H9 (cell line): ENCODE measurements around the gene HMOX2. TPM values are rescaled to one million over a fixed set of nuclear protein-coding genes. Genes with fewer than 3 reads are reported as not detected.

Experiments used
- DNase-seq: peaks from one replicate; pipeline ENCODE4 v3.0.0-alpha.2; 2017
- H2AFZ ChIP-seq: one replicate; pipeline ENCODE4 v1.6.1; 2013; ENCODE audit warnings: mild to moderate bottlenecking, low read length, control low read depth, moderate library complexity
- H2AK5ac ChIP-seq: 2 replicates; pipeline ENCODE4 v1.6.1; 2013; ENCODE audit warnings: low read length, control low read depth, mixed read lengths; ENCODE audit not compliant: insufficient read length
- H2BK120ac ChIP-seq: one replicate; pipeline ENCODE4 v1.6.1; 2013; ENCODE audit warnings: low read depth, mild to moderate bottlenecking, low read length, control low read depth, inconsistent platforms; ENCODE audit not compliant: poor library complexity, severe bottlenecking
- H2BK12ac ChIP-seq: 2 replicates; pipeline ENCODE4 v1.6.1; 2013; ENCODE audit warnings: low read length, control low read depth, mixed read lengths, low read depth; ENCODE audit not compliant: insufficient read length
- H2BK15ac ChIP-seq: 2 replicates; pipeline ENCODE4 v1.6.1; 2013; ENCODE audit warnings: low read depth, low read length, control low read depth
- H2BK20ac ChIP-seq: one replicate; pipeline ENCODE4 v1.6.1; 2013; ENCODE audit warnings: low read depth, mild to moderate bottlenecking, low read length, control low read depth, inconsistent platforms; ENCODE audit not compliant: poor library complexity, severe bottlenecking
- H2BK5ac ChIP-seq: 2 replicates; pipeline ENCODE4 v1.6.1; 2013; ENCODE audit warnings: low read length, control low read depth, mixed read lengths; ENCODE audit not compliant: insufficient read length
- H3K14ac ChIP-seq: 2 replicates; pipeline ENCODE4 v1.6.1; 2013; ENCODE audit warnings: low read length, control low read depth; ENCODE audit not compliant: insufficient read depth
- H3K18ac ChIP-seq: 2 replicates; pipeline ENCODE4 v1.6.1; 2013; ENCODE audit warnings: low read depth, mild to moderate bottlenecking, mixed read lengths, low read length, control low read depth; ENCODE audit not compliant: insufficient read length
- H3K23ac ChIP-seq: 2 replicates; pipeline ENCODE4 v1.6.1; 2013; ENCODE audit warnings: low read length, control low read depth, mixed read lengths, low read depth; ENCODE audit not compliant: insufficient read length
- H3K23me2 ChIP-seq: 2 replicates; pipeline ENCODE4 v1.6.1; 2013; ENCODE audit warnings: low read depth, mild to moderate bottlenecking, mixed read lengths, low read length, control low read depth; ENCODE audit not compliant: insufficient read length, poor library complexity, severe bottlenecking
- H3K27ac ChIP-seq: 2 replicates; pipeline ENCODE4 v1.5.1; 2013; ENCODE audit warnings: low read length, control low read depth, mixed read lengths, low read depth; ENCODE audit not compliant: insufficient read length
- H3K27me3 ChIP-seq: 2 replicates; pipeline ENCODE4 v1.6.1; 2013; ENCODE audit warnings: low read length, control low read depth, inconsistent platforms; ENCODE audit not compliant: insufficient read depth
- H3K4ac ChIP-seq: 2 replicates; pipeline ENCODE4 v1.6.1; 2013; ENCODE audit warnings: low read depth, mild to moderate bottlenecking, control low read depth, inconsistent platforms, low read length, moderate library complexity
- H3K4me1 ChIP-seq: 2 replicates; pipeline ENCODE4 v1.6.1; 2013; ENCODE audit warnings: low read length, control low read depth, inconsistent platforms; ENCODE audit not compliant: insufficient read depth
- H3K4me2 ChIP-seq: 2 replicates; pipeline ENCODE4 v1.6.1; 2013; ENCODE audit warnings: low read length, control low read depth, mixed read lengths; ENCODE audit not compliant: insufficient read length, insufficient read depth
- H3K56ac ChIP-seq: 2 replicates; pipeline ENCODE4 v1.6.1; 2013; ENCODE audit warnings: low read depth, mild to moderate bottlenecking, mixed read lengths, low read length, control low read depth; ENCODE audit not compliant: insufficient read length
- H3K79me1 ChIP-seq: 2 replicates; pipeline ENCODE4 v1.6.1; 2013; ENCODE audit warnings: low read depth, mild to moderate bottlenecking, moderate library complexity, low read length, control low read depth, inconsistent platforms; ENCODE audit not compliant: insufficient read depth, poor library complexity, severe bottlenecking
- H3K79me2 ChIP-seq: 2 replicates; pipeline ENCODE4 v1.6.1; 2013; ENCODE audit warnings: low read length, control low read depth, inconsistent platforms; ENCODE audit not compliant: insufficient read depth
- H3K9ac ChIP-seq: 2 replicates; pipeline ENCODE4 v1.6.1; 2013; ENCODE audit warnings: low read length, control low read depth, mixed read lengths; ENCODE audit not compliant: insufficient read length; ENCODE audit errors: extremely low read depth
- H3K9me3 ChIP-seq: one replicate; pipeline ENCODE4 v1.6.1; 2013; ENCODE audit warnings: low read depth, low read length, inconsistent platforms; ENCODE audit not compliant: control insufficient read depth
- H3T11ph ChIP-seq: one replicate; pipeline ENCODE4 v1.6.1; 2013; ENCODE audit warnings: mild to moderate bottlenecking, low read length, control low read depth, inconsistent platforms
- H4K20me1 ChIP-seq: one replicate; pipeline ENCODE4 v1.6.1; 2013; ENCODE audit not compliant: control insufficient read depth, insufficient read length, insufficient read depth
- H4K5ac ChIP-seq: 2 replicates; pipeline ENCODE4 v1.6.1; 2013; ENCODE audit warnings: low read depth, mild to moderate bottlenecking, mixed read lengths, low read length, control low read depth; ENCODE audit not compliant: insufficient read length
- H4K8ac ChIP-seq: replicated peaks from 2 replicates; pipeline ENCODE4 v1.6.1; 2013; ENCODE audit warnings: low read length, control low read depth, mixed read lengths, low read depth; ENCODE audit not compliant: insufficient read length
- H4K91ac ChIP-seq: 2 replicates; pipeline ENCODE4 v1.6.1; 2013; ENCODE audit warnings: low read depth, mild to moderate bottlenecking, moderate library complexity, mixed read lengths, low read length, control low read depth; ENCODE audit not compliant: insufficient read length
- H3K27ac Mint-ChIP-seq, 3 experiments: 2 replicates in 2 of 3; 3 replicates in 1 of 3; pipeline ENCODE4 v1.8.0; 2020 to 2021; ENCODE audit warnings: mixed read lengths in 3 of 3, mild to moderate bottlenecking in 1 of 3, moderate library complexity in 1 of 3
- H3K27me3 Mint-ChIP-seq: 2 replicates; pipeline ENCODE4 v1.8.0; 2021; ENCODE audit warnings: low read depth, mild to moderate bottlenecking, moderate library complexity, mixed read lengths
- H3K36me3 Mint-ChIP-seq, 3 experiments: 2 replicates in 2 of 3; 3 replicates in 1 of 3; pipeline ENCODE4 v1.8.0; 2020 to 2021; ENCODE audit warnings: low read depth in 3 of 3, mixed read lengths in 3 of 3; ENCODE audit not compliant: insufficient read depth in 1 of 3
- H3K4me1 Mint-ChIP-seq, 2 experiments: 2 replicates each; pipeline ENCODE4 v1.8.0; 2020; ENCODE audit warnings: mixed read lengths in 2 of 2
- H3K4me3 Mint-ChIP-seq, 2 experiments: 2 replicates in 1 of 2; 3 replicates in 1 of 2; pipeline ENCODE4 v1.8.0; 2020 to 2021; ENCODE audit warnings: mild to moderate bottlenecking in 2 of 2, mixed read lengths in 2 of 2, moderate library complexity in 1 of 2
- H3K9me3 Mint-ChIP-seq, 2 experiments: 2 replicates in 1 of 2; 3 replicates in 1 of 2; pipeline ENCODE4 v1.8.0; 2020; ENCODE audit warnings: mild to moderate bottlenecking in 2 of 2, mixed read lengths in 2 of 2, moderate library complexity in 1 of 2
- WGBS: extraction: QIAGEN DNeasy Blood & Tissue Kit; methylation state at CpG from one replicate; pipeline ENCODE4 v1.1.7; 2013; ENCODE audit warnings: missing lambda C conversion rate, low lambda C conversion rate, mixed read lengths; ENCODE audit not compliant: insufficient read length; ENCODE audit errors: extremely low coverage; 5-methylcytosine and 5-hydroxymethylcytosine counted together
- total RNA-seq: library from RNA; stranded (reverse); gene quantifications from 2 replicates; pipeline ENCODE4 v1.2.1, GENCODE V29; 2021
- TF ChIP-seq, protein P1 (sequence below): fragments of 200-600 bp; sonication (generic); conservative IDR thresholded peaks from 3 replicates; pipeline ENCODE4 v1.8.0; 2021; ENCODE audit warnings: antibody characterized with exemption, mild to moderate bottlenecking

HMOX2 gene
- total RNA-seq, 1 experiment from 2014 or later = 44.4 TPM

DNA sequence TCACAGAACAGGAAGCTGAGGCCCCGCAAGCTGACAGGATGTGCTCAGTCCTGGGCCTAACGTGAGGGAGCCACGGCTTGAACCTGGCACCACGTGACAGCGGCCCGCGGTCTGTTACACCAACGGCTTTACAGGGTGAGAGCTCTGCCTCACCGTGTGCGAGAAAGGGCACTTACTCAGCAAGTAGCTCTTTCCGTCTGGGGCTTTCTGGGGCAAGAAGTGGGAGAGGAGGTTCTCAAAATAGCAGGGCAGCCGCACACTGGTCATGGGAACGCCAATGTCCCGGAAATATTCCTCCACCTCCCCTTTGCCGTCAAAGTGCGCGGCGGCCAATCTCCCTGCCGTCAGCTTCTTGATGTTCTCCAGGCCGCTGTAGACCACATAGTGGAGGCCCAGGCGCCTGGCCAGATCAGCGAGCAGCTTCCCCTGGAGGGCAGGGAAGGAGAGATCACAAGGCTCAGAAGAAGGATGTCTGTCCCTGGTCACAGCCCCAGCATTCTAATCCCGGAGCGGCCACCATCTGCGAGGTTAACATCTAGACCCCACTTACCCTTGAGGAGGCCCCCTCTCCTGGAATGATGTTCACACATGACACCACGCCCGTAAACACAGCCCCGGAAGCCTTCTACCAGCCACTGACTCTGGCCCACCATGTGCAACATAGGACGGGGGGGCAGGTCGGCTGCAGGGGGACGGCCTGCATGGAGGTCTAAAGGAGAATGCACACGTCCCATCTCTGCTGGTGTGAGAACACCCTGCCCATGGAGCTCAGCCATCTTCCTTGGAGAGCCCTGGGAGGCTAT lies 10.0 kb upstream of the HMOX2 start:
- no peak overlapping the region for H3K14ac ChIP-seq
- no peak overlapping the region for H3K27ac Mint-ChIP-seq

More for the DNA sequence above, 10.0 kb upstream of the HMOX2 start:
- Histone ChIP-seq H3K18ac (no peak overlapping the region), H4K20me1 (no peaks in the 10 kb centered on the region), H3K4me2 (no peak overlapping the region), H2BK120ac (no peak overlapping the region), H4K5ac (no peak overlapping the region), H2BK20ac (no peak overlapping the region), H3K79me2 (no peaks in the 10 kb centered on the region), H3K56ac (no peak overlapping the region), H2BK12ac (no peak overlapping the region), H2BK15ac (no peak overlapping the region), H2AFZ (no peak overlapping the region), H3K79me1 (no peaks in the 10 kb centered on the region), H3K23me2 (no peaks in the 10 kb centered on the region), H3K27me3 (no peaks in the 10 kb centered on the region), H3K27ac (no peak overlapping the region), H3K4ac (no peak overlapping the region), H3K4me1 (no peaks in the 10 kb centered on the region), H3T11ph (no peak overlapping the region), H3K23ac (no peak overlapping the region), H3K9ac (no peak overlapping the region), H4K8ac (no peak overlapping the region), H4K91ac (no peak overlapping the region), H3K9me3 (no peaks in the 10 kb centered on the region), H2BK5ac (no peak overlapping the region), H2AK5ac (no peak overlapping the region)
- no peaks in the 10 kb centered on the region for H3K9me3 Mint-ChIP-seq
- H3K27me3 Mint-ChIP-seq = no peaks in the 10 kb centered on the region
- peaks cover 6 to 14% of the 10 kb centered on the region in 2 experiments for H3K4me1 Mint-ChIP-seq
- no peak overlapping the region for H3K4me3 Mint-ChIP-seq
- TF ChIP-seq, protein P1, sequence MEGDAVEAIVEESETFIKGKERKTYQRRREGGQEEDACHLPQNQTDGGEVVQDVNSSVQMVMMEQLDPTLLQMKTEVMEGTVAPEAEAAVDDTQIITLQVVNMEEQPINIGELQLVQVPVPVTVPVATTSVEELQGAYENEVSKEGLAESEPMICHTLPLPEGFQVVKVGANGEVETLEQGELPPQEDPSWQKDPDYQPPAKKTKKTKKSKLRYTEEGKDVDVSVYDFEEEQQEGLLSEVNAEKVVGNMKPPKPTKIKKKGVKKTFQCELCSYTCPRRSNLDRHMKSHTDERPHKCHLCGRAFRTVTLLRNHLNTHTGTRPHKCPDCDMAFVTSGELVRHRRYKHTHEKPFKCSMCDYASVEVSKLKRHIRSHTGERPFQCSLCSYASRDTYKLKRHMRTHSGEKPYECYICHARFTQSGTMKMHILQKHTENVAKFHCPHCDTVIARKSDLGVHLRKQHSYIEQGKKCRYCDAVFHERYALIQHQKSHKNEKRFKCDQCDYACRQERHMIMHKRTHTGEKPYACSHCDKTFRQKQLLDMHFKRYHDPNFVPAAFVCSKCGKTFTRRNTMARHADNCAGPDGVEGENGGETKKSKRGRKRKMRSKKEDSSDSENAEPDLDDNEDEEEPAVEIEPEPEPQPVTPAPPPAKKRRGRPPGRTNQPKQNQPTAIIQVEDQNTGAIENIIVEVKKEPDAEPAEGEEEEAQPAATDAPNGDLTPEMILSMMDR = no peak
- peaks cover 21 to 61% (median 56%) of the 10 kb centered on the region in 3 experiments; a peak in 6 of 7 replicates for H3K36me3 Mint-ChIP-seq
- WGBS = no CpG with 5 or more reads among the region's 32 CpGs
- no peak for DNase-seq
